PC-3 (cell line): Measurements from ENCODE around the gene CCDC92B. TPM values are rescaled to one million over a fixed set of nuclear protein-coding genes. Genes with fewer than 3 reads are reported as not detected.

Experiments
- ATAC-seq: fragments of 200-7000 bp; cut with Tn5 transposase; 2 replicates; pipeline ENCODE4 v1.9.1; 2020; ENCODE audit warnings: mild to moderate bottlenecking, moderate library complexity
- BruUV-seq: library from RNA; stranded (reverse); fragments of 400-500 nt; replicated peaks from 2 replicates; lab custom pipeline; 2021; lab: Mats Ljungman, UMichigan
- CTCF ChIA-PET: fragments of 300-600 bp; sonication (Branson Sonifier 250); formaldehyde crosslinking; loops from one replicate; lab custom pipeline; 2022; ENCODE audit warnings: antibody characterized with exemption; lab: Charles Lee
- POLR2A ChIA-PET: fragments of 300-600 bp; sonication (Branson Sonifier 250); formaldehyde crosslinking; loops from one replicate; lab custom pipeline; 2022; ENCODE audit warnings: antibody characterized with exemption; ENCODE audit not compliant: unreplicated experiment; lab: Charles Lee
- DNase-seq: peaks from one replicate; pipeline ENCODE4 v3.0.0-alpha.2; 2015
- H2AFZ ChIP-seq: fragments of 300-600 bp; sonication (generic); 2 replicates; pipeline ENCODE4 v1.6.0; 2016; ENCODE audit warnings: antibody characterized with exemption, low read length
- H3F3A ChIP-seq: fragments of 300-600 bp; sonication (generic); one replicate; pipeline ENCODE4 v1.6.0; 2017; ENCODE audit warnings: antibody characterized with exemption, low read length, control low read depth, mild to moderate bottlenecking; ENCODE audit not compliant: unreplicated experiment
- H3K27ac ChIP-seq: fragments of 300-600 bp; sonication (generic); 2 replicates; pipeline ENCODE4 v1.5.1; 2016; ENCODE audit warnings: mild to moderate bottlenecking, low read length
- H3K27me3 ChIP-seq: fragments of 300-600 bp; sonication (generic); 2 replicates; pipeline ENCODE4 v1.6.1; 2016; ENCODE audit warnings: low read length, mixed read lengths
- H3K36me3 ChIP-seq: fragments of 300-600 bp; sonication (generic); 2 replicates; pipeline ENCODE4 v1.6.1; 2016; ENCODE audit warnings: low read depth, mixed run types, low read length, mixed read lengths
- H3K4me1 ChIP-seq: fragments of 300-600 bp; sonication (generic); 2 replicates; pipeline ENCODE4 v1.5.1; 2016; ENCODE audit warnings: low read length; ENCODE audit not compliant: insufficient read depth
- H3K4me2 ChIP-seq: fragments of 300-600 bp; sonication (generic); 2 replicates; pipeline ENCODE4 v1.6.0; 2016; ENCODE audit warnings: low read length
- H3K4me3 ChIP-seq: fragments of 300-600 bp; sonication (generic); 2 replicates; pipeline ENCODE4 v1.5.1; 2016; ENCODE audit warnings: mild to moderate bottlenecking, low read length, mixed read lengths
- H3K79me2 ChIP-seq: fragments of 300-600 bp; sonication (generic); 2 replicates; pipeline ENCODE4 v1.6.1; 2017; ENCODE audit warnings: low read length, mixed read lengths
- H3K9ac ChIP-seq: fragments of 300-600 bp; sonication (generic); 2 replicates; pipeline ENCODE4 v1.6.0; 2016; ENCODE audit warnings: mild to moderate bottlenecking, low read length
- H3K9me2 ChIP-seq: fragments of 300-600 bp; sonication (generic); replicated peaks from 2 replicates; pipeline ENCODE4 v1.6.1; 2016; ENCODE audit warnings: mixed run types, low read length, mixed read lengths
- H3K9me3 ChIP-seq: fragments of 300-600 bp; sonication (generic); 2 replicates; pipeline ENCODE4 v1.6.1; 2016; ENCODE audit warnings: low read length, mixed read lengths
- H4K20me1 ChIP-seq: fragments of 300-600 bp; sonication (generic); 2 replicates; pipeline ENCODE4 v1.6.1; 2016; ENCODE audit warnings: low read length, mixed read lengths
- EZH2 ChIP-seq: fragments of 300-600 bp; sonication (generic); IDR thresholded peaks from one replicate; pipeline ENCODE4 v1.6.1; 2017; ENCODE audit warnings: antibody characterized with exemption, mild to moderate bottlenecking, low read length; ENCODE audit not compliant: unreplicated experiment
- EZH2phosphoT487 ChIP-seq: fragments of 300-600 bp; sonication (generic); IDR thresholded peaks from 2 replicates; pipeline ENCODE4 v1.6.1; 2018; ENCODE audit warnings: mild to moderate bottlenecking, antibody characterized with exemption, low read length, borderline replicate concordance
- intact Hi-C: fragments of 100-400 bp; cut with micrococcal nuclease; formaldehyde crosslinking; loops from 2 replicates; pipeline ENCODE4 v1.9.0; 2023
- total RNA-seq: library from RNA; depleted of rRNA; stranded (reverse); fragments of >200 nt; gene quantifications from 2 replicates; pipeline ENCODE4 v1.2.3, GENCODE V29; 2014
- TF ChIP-seq, protein P1 (sequence below): fragments of 300-600 bp; sonication (generic); conservative IDR thresholded peaks from 2 replicates; pipeline ENCODE4 v1.5.1; 2017; ENCODE audit warnings: antibody characterized with exemption, low read depth, mild to moderate bottlenecking, low read length

CCDC92B gene
- total RNA-seq, 1 experiment from 2014 or later: not detected

DNA sequence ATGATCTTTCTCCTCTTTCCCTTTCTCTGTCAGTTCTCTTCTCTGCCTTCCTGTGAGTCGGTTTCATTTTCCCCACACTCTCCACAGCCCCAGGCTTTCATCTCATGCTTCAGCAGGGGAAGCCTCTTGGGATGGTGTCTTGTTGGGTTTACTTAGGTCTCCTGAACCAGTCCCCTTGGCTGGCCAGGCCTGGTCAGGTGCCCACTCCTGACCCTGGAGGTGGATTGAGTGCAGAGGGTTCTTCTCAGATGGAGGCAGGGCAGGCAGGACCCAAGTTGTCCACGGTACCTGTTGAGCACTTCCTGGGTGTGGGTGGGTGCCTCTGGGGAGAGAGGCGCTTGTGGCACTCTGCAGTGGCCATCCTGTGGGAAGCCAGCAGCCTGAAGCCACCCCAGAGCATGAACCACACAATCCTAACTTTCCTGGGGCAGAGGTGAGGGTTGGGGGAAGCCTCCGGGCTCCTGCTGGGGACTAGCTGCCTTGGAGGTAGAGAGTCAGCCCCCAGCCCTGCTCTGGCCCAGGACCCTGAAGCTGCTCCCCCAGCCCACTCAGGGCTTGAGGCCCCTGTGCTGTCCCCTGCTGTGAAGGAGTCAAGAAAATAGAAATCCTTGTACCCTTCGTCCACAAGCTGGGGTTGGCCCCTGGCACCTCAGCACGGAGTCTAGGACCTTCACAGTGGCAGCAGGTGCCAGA lies 44.8 kb upstream of the CCDC92B start:
- no peaks in the 10 kb centered on the region for H3K36me3 ChIP-seq
- no peak overlapping the region for H3K27ac ChIP-seq
- H3K27me3 ChIP-seq: no peaks in the 10 kb centered on the region
- ChIA-PET POLR2A (no interaction called here), CTCF (interaction anchor here (0.6 kb wide), 1 partner anchor 55 kb away, joined by 3 read pairs; no protein-coding TSS in a partner anchor)
- H3K79me2 ChIP-seq: no peaks in the 10 kb centered on the region
- H3K9me2 ChIP-seq: no peaks in the 10 kb centered on the region
- no peaks in the 10 kb centered on the region for H3K9me3 ChIP-seq
- H3K4me1 ChIP-seq: no peaks in the 10 kb centered on the region
- intact Hi-C loops: no loop called here
- DNase-seq (no peak), ATAC-seq (no peak)
- H3F3A ChIP-seq: no peaks in the 10 kb centered on the region
- no peak overlapping the region for H3K4me2 ChIP-seq
- H3K9ac ChIP-seq: no peak overlapping the region
- no peak overlapping the region for H3K4me3 ChIP-seq
- no peak overlapping the region for H2AFZ ChIP-seq
- no peaks in the 10 kb centered on the region for H4K20me1 ChIP-seq
- no TSS peak for BruUV-seq
- TF ChIP-seq, protein P1, sequence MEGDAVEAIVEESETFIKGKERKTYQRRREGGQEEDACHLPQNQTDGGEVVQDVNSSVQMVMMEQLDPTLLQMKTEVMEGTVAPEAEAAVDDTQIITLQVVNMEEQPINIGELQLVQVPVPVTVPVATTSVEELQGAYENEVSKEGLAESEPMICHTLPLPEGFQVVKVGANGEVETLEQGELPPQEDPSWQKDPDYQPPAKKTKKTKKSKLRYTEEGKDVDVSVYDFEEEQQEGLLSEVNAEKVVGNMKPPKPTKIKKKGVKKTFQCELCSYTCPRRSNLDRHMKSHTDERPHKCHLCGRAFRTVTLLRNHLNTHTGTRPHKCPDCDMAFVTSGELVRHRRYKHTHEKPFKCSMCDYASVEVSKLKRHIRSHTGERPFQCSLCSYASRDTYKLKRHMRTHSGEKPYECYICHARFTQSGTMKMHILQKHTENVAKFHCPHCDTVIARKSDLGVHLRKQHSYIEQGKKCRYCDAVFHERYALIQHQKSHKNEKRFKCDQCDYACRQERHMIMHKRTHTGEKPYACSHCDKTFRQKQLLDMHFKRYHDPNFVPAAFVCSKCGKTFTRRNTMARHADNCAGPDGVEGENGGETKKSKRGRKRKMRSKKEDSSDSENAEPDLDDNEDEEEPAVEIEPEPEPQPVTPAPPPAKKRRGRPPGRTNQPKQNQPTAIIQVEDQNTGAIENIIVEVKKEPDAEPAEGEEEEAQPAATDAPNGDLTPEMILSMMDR: no peak
- no peak for TF ChIP-seq EZH2phosphoT487
- TF ChIP-seq EZH2: no peak

DNA sequence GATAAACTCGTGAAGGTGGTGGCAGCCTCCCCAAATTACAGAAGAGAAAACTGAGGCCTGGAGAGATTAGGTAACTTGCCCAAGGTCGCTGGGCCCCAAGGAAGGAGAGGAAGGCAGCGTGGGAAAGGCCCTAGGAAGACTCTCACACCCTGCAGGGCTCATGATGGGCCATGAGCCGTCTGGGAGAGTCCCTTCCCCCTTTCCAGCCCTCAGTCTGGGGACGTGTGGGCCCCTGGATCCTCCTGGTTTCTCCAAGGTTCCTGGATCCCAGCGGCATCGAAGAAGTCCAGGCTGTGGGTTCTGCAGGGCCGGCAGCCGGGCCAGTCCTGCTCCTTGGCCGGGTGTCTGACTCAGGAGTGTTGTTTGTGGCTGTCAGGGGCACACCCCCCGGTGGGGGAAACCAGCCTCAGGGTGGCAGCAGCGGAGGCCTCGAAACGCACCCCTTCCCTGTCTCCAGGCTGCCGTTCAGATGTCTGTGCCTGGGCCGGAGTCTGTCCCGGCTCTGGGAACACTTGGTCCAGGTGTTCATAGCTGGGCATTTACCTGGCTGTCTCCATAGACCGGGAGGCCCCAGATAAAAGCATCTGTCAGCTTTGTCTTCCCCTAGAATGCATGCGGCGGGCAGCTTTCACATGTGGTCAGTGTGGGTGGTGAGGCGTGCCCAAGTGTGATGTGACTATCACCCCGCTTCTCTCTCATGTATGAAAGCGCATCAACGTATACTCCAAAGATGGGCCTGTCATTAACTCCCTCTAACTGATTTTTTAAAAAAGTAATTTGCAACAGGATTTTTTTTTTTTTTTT lies 43.1 kb upstream of the CCDC92B start:
- no peak for ATAC-seq
- CTCF ChIA-PET: no interaction called here
- Histone ChIP-seq H3K27me3 (no peaks in the 10 kb centered on the region), H3K9ac (no peak overlapping the region), H3K4me2 (no peak overlapping the region), H3K27ac (no peak overlapping the region), H3K4me1 (no peaks in the 10 kb centered on the region), H4K20me1 (no peaks in the 10 kb centered on the region), H2AFZ (no peak overlapping the region), H3K4me3 (no peak overlapping the region), H3K36me3 (no peaks in the 10 kb centered on the region), H3F3A (no peaks in the 10 kb centered on the region), H3K79me2 (no peaks in the 10 kb centered on the region), H3K9me2 (no peaks in the 10 kb centered on the region), H3K9me3 (no peaks in the 10 kb centered on the region)
- no peak for DNase-seq
- BruUV-seq: no TSS peak
- TF ChIP-seq, protein P1: no peak
- no peak for TF ChIP-seq EZH2
- TF ChIP-seq EZH2phosphoT487: no peak
- POLR2A ChIA-PET: no interaction called here
- intact Hi-C loops: no loop called here

DNA sequence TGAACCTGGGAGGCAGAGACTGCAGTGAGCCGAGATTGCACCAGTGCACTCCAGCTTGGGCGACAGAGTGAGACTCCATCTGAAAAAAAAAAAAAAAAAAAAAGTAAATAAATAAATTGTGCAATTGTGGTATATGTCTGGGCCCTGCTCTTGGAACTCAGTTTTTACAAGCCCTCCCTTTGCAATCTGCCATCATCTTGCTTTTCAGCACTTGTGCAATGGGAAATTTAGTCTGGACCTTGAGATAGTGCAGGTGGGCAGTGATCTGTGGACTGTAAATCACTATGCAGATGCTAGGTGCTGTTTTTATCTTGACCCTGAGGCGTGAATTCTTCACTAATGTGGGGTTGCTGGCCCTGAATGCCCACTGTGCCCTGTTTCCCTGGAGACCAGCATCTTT lies 40.2 kb upstream of the CCDC92B start:
- ChIA-PET POLR2A (no interaction called here), CTCF (no interaction called here)
- no peaks in the 10 kb centered on the region for H3K9me3 ChIP-seq
- ATAC-seq: no peak
- H3K4me2 ChIP-seq: no peak overlapping the region
- H2AFZ ChIP-seq: no peak overlapping the region
- no peaks in the 10 kb centered on the region for H3K36me3 ChIP-seq
- no peaks in the 10 kb centered on the region for H3K27me3 ChIP-seq
- H3K27ac ChIP-seq: no peak overlapping the region
- no peak overlapping the region for H3K4me3 ChIP-seq
- H3K9me2 ChIP-seq: no peaks in the 10 kb centered on the region
- no peaks in the 10 kb centered on the region for H3F3A ChIP-seq
- no peaks in the 10 kb centered on the region for H3K4me1 ChIP-seq
- no peaks in the 10 kb centered on the region for H3K79me2 ChIP-seq
- no peak overlapping the region for H3K9ac ChIP-seq
- DNase-seq: no peak
- intact Hi-C loops: no loop called here
- no TSS peak for BruUV-seq
- H4K20me1 ChIP-seq: no peaks in the 10 kb centered on the region
- TF ChIP-seq EZH2phosphoT487 (no peak), EZH2 (no peak)
- TF ChIP-seq, protein P1: no peak
